Panc1 (cell line): Measurements from ENCODE around the gene MYRIP. TPM values are rescaled to one million over a fixed set of nuclear protein-coding genes. Genes with fewer than 3 reads are reported as not detected.

ENCODE experiments used
- ATAC-seq: fragments of 200-7000 bp; cut with Tn5 transposase; 2 replicates; pipeline ENCODE4 v1.9.1; 2020; ENCODE audit warnings: mild to moderate bottlenecking, moderate library complexity
- BruUV-seq: library from RNA; stranded (reverse); fragments of 400-500 nt; replicated peaks from 2 replicates; lab custom pipeline; 2021; lab: Mats Ljungman, UMichigan
- CTCF ChIA-PET: fragments of 300-600 bp; sonication (Branson Sonifier 250); formaldehyde crosslinking; loops from one replicate; lab custom pipeline; 2022; ENCODE audit warnings: antibody characterized with exemption; lab: Charles Lee
- POLR2A ChIA-PET: fragments of 300-600 bp; sonication (Branson Sonifier 250); formaldehyde crosslinking; loops from one replicate; lab custom pipeline; 2022; ENCODE audit warnings: antibody characterized with exemption; lab: Charles Lee
- DNase-seq: peaks from one replicate; pipeline ENCODE4 v3.0.0-alpha.2; 2010; ENCODE audit warnings: low read depth, low spot score
- H3K27ac ChIP-seq: 2 replicates; pipeline ENCODE4 v1.5.1; 2011; ENCODE audit warnings: mild to moderate bottlenecking, low read length, inconsistent platforms
- H3K27me3 ChIP-seq: fragments of 200-500 bp; sonication (Bioruptor generic); 2 replicates; pipeline ENCODE4 v1.6.0; 2014; ENCODE audit warnings: low read length, inconsistent platforms; ENCODE audit not compliant: control insufficient read depth, insufficient read depth
- H3K36me3 ChIP-seq: fragments of 200-500 bp; sonication (Bioruptor generic); 2 replicates; pipeline ENCODE4 v1.5.1; 2014; ENCODE audit warnings: inconsistent platforms, mild to moderate bottlenecking, low read length, moderate library complexity; ENCODE audit not compliant: control insufficient read depth, insufficient read depth
- H3K4me1 ChIP-seq: 2 replicates; pipeline ENCODE4 v1.5.1; 2011; ENCODE audit warnings: inconsistent platforms, mild to moderate bottlenecking, low read length, moderate library complexity; ENCODE audit not compliant: control insufficient read depth, insufficient read depth
- H3K4me3 ChIP-seq, 2 experiments: 2 replicates each; pipeline ENCODE4 v1.5.1; 2011 to 2012; ENCODE audit warnings: low read depth in 2 of 2, low read length in 2 of 2, mild to moderate bottlenecking in 2 of 2, inconsistent platforms in 1 of 2, moderate library complexity in 1 of 2
- H3K9me3 ChIP-seq: fragments of 200-500 bp; sonication (Bioruptor generic); 2 replicates; pipeline ENCODE4 v1.5.1; 2014; ENCODE audit warnings: low read depth, mild to moderate bottlenecking, inconsistent platforms, low read length, moderate library complexity; ENCODE audit not compliant: control insufficient read depth, insufficient read depth
- CTCF ChIP-seq: fragments of 450-650 bp; IDR thresholded peaks from 2 replicates; pipeline ENCODE4 v1.5.1; 2017; ENCODE audit warnings: mild to moderate bottlenecking
- POLR2AphosphoS5 ChIP-seq: IDR thresholded peaks from 2 replicates; pipeline ENCODE4 v1.6.1; 2012; ENCODE audit warnings: mild to moderate bottlenecking, low read depth, low read length, moderate library complexity
- REST ChIP-seq, 2 experiments: IDR thresholded peaks; 2 replicates each; pipeline ENCODE4 v1.6.1; 2011 to 2012; ENCODE audit warnings: low read depth in 2 of 2, control low read depth in 1 of 2, low read length in 1 of 2, mild to moderate bottlenecking in 1 of 2, moderate library complexity in 1 of 2; ENCODE audit not compliant: insufficient read depth in 1 of 2
- SIN3A ChIP-seq: IDR thresholded peaks from 2 replicates; pipeline ENCODE4 v1.6.1; 2012; ENCODE audit warnings: low read depth, mild to moderate bottlenecking, low read length, moderate library complexity, borderline replicate concordance; ENCODE audit not compliant: insufficient read depth
- TCF7L2 ChIP-seq: IDR thresholded peaks from 2 replicates; pipeline ENCODE4 v1.6.1; 2011; ENCODE audit warnings: mild to moderate bottlenecking, low read depth, low read length, inconsistent platforms
- in situ Hi-C: cut with HindIII; loops from 2 replicates; pipeline ENCODE4 v1.10.0; 2016; ENCODE audit warnings: low sequenced_read_pairs, low pct_unique_long_range_greater_than_20kb
- intact Hi-C: fragments of 100-400 bp; cut with micrococcal nuclease; formaldehyde crosslinking; loops from one replicate; pipeline ENCODE4 v1.10.0; 2022; ENCODE audit not compliant: unreplicated experiment
- total RNA-seq: library from RNA; stranded (reverse); gene quantifications from one replicate; pipeline ENCODE4 v1.2.1, GENCODE V29; 2021; ENCODE audit not compliant: unreplicated experiment

The MYRIP gene
- total RNA-seq, 1 experiment from 2014 or later, result 0.59 TPM

GRCh38 chr3:40302784-40303183 is 493.4 kb downstream of the MYRIP start:
- BruUV-seq, result no TSS peak
- in situ Hi-C loops, result no loop called here
- H3K27me3 ChIP-seq, result no peaks in the 10 kb centered on the region
- no peak overlapping the region for H3K27ac ChIP-seq
- ChIA-PET POLR2A (no interaction called here), CTCF (no interaction called here)
- no peaks in the 10 kb centered on the region for H3K36me3 ChIP-seq
- intact Hi-C loops, result no loop called here
- TF ChIP-seq REST (IDR thresholded peaks at IDR 0.05; ENCODE audit: insufficient read depth in 1 of 2, low read depth in 2 of 2, low read length in 1 of 2), result no peak
- TF ChIP-seq POLR2AphosphoS5, result no peak
- TF ChIP-seq TCF7L2, result no peak
- no peak for TF ChIP-seq CTCF
- no peak for TF ChIP-seq SIN3A
- H3K9me3 ChIP-seq, result no peaks in the 10 kb centered on the region
- DNase-seq (no peak), ATAC-seq (no peak)
- no peaks in the 10 kb centered on the region for H3K4me1 ChIP-seq
- H3K4me3 ChIP-seq, result no peak overlapping the region

DNA sequence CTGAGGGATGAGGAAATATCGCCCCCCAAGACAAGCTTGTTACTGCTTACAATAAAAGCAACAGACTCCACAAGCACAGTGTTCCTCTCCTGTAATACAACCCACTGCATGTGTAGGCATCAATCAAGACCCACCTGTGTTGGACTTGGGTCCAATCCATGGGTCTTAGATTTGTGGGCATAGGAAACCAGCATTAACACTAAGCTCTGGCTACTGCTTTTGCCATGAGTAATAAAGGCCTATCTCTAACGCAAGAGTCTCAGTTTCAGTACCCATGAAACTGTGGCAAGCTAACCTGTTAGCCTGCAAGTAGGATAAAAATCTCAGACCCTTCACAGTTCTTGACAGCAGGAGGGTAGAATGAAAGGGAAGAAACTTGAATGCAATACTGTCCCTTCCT is 494.9 kb downstream of the MYRIP start:
- Histone ChIP-seq H3K4me3 (no peak overlapping the region), H3K9me3 (no peaks in the 10 kb centered on the region)
- no TSS peak for BruUV-seq

More for the DNA sequence above, 494.9 kb downstream of the MYRIP start:
- Histone ChIP-seq H3K27me3 (no peaks in the 10 kb centered on the region), H3K4me1 (no peaks in the 10 kb centered on the region), H3K36me3 (no peaks in the 10 kb centered on the region), H3K27ac (no peak overlapping the region)
- ATAC-seq (no peak), DNase-seq (no peak)
- ChIA-PET CTCF (no interaction called here), POLR2A (interaction anchor here (0.6 kb wide), 1 partner anchor 19 kb away, joined by 5 read pairs; no protein-coding TSS in a partner anchor)
- intact Hi-C loops (no loop called here), in situ Hi-C loops (no loop called here)
- TF ChIP-seq POLR2AphosphoS5, result no peak
- TF ChIP-seq TCF7L2, result no peak
- TF ChIP-seq REST (IDR thresholded peaks at IDR 0.05; ENCODE audit: insufficient read depth in 1 of 2, low read depth in 2 of 2, low read length in 1 of 2), result no peak
- TF ChIP-seq SIN3A, result no peak
- TF ChIP-seq CTCF, result no peak
